Cerebellar cortex (tissue), 1 donor: ENCODE results near the gene FAM120B.

Source experiments
- DNase-seq: peaks from one replicate; pipeline ENCODE4 v3.0.0-alpha.2; 2015; ENCODE audit warnings: low spot score

The FAM120B gene

GRCh38 chr6:170420791-170421776, 114.5 kb downstream of the FAM120B start:
- DNase-seq = no peak

- DNase-seq = no peak
These were observed 115.4 kb downstream of the FAM120B start for GRCh38 chr6:170421921-170422320.

- DNase-seq = no peak
These were observed 116.5 kb downstream of the FAM120B start for GRCh38 chr6:170423030-170423429.

GRCh38 chr6:170423814-170424603, 117.5 kb downstream of the FAM120B start:
- DNase-seq = no peak

- no peak for DNase-seq
These were observed 118.1 kb downstream of the FAM120B start for GRCh38 chr6:170424604-170425126.

GRCh38 chr6:170429450-170429849, 122.9 kb downstream of the FAM120B start:
- no peak for DNase-seq

- DNase-seq = no peak
These were observed 126.9 kb downstream of the FAM120B start for GRCh38 chr6:170433163-170434116.

GRCh38 chr6:170434117-170434820, 127.7 kb downstream of the FAM120B start:
- no peak for DNase-seq

GRCh38 chr6:170434821-170435155, 128.2 kb downstream of the FAM120B start:
- DNase-seq = no peak

GRCh38 chr6:170435766-170436165, 129.2 kb downstream of the FAM120B start:
- no peak for DNase-seq

- no peak for DNase-seq
These were observed 129.8 kb downstream of the FAM120B start for GRCh38 chr6:170436209-170436809.

- DNase-seq = peak; percentile 48
These were observed 131.3 kb downstream of the FAM120B start for GRCh38 chr6:170437719-170438401.

- peak; percentile 98 for DNase-seq
These were observed 131.8 kb downstream of the FAM120B start for GRCh38 chr6:170438402-170438753.

GRCh38 chr6:170438861-170439260, 132.3 kb downstream of the FAM120B start:
- no peak for DNase-seq

- peak; percentile 55 for DNase-seq
These were observed 133.1 kb downstream of the FAM120B start for GRCh38 chr6:170439366-170440361.

GRCh38 chr6:170440437-170440836, 133.9 kb downstream of the FAM120B start:
- no peak for DNase-seq

GRCh38 chr6:170441316-170441715, 134.8 kb downstream of the FAM120B start:
- no peak for DNase-seq

GRCh38 chr6:170442596-170442995, 136.0 kb downstream of the FAM120B start:
- no peak for DNase-seq
